HepG2 (cell line): Measurements from ENCODE around the gene HEMK1.

ENCODE experiments used
- HDAC2 ChIP-seq: sonication (generic); formaldehyde crosslinking; IDR thresholded peaks from 2 replicates; pipeline ENCODE4 v1.4.0; 2020; ENCODE audit warnings: missing genetic modification reagents
- ZNF644 ChIP-seq: IDR thresholded peaks from 2 replicates; pipeline ENCODE4 v1.6.1; 2016; ENCODE audit warnings: low read depth

- TF ChIP-seq HDAC2 (CRISPR knock-in tag) = no peak
- no peak for TF ChIP-seq ZNF644 (CRISPR knock-in tag)
Observed at GRCh38 chr3:50623840-50624474, 54.6 kb downstream of the HEMK1 start.
